GM19455 (cell line): ENCODE data around the gene VOPP1.

Source experiments
- ATAC-seq: cut with Tn5 transposase; IDR thresholded peaks from one replicate; pipeline ENCODE4 v1.9.1; 2021; ENCODE audit not compliant: unreplicated experiment

Gene VOPP1

DNA sequence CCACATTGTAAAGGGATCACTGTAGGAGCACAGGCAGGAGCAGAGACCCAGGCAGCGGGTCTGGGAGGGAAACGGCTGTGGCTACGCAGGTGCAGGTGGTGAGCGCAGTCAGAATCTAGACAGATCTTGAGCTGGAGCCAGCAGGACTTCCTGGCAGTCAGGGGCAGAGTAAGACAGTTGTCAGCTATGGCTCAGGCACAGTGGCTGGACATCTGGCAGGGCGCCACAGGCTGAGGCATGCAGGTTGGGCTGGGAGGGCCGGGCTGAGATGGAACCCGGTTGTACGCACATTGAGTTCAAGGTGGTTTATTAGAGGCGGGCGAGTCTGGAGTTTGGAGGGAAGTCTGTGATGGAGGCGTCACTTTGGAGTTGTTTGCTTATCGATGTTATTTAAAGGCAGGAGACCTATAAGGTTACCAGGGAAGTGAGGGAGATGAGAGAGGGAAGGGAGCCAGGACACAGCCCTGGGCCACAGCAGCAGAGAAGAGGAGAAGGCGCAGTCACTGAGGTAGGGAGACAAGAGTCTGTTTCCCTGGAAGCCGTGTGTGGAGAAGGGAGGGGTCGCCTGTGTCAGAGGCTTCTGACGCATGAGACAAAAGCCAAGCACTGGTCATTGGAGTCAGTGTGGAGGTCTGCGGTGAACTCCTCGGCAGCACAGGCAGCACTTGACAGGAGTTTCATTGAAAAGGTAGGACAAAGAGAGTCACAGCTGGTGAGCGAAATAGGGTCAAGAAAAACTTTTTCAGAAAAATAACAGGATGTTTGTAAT, 133.4 kb downstream of the VOPP1 start:
- ATAC-seq: no peak

DNA sequence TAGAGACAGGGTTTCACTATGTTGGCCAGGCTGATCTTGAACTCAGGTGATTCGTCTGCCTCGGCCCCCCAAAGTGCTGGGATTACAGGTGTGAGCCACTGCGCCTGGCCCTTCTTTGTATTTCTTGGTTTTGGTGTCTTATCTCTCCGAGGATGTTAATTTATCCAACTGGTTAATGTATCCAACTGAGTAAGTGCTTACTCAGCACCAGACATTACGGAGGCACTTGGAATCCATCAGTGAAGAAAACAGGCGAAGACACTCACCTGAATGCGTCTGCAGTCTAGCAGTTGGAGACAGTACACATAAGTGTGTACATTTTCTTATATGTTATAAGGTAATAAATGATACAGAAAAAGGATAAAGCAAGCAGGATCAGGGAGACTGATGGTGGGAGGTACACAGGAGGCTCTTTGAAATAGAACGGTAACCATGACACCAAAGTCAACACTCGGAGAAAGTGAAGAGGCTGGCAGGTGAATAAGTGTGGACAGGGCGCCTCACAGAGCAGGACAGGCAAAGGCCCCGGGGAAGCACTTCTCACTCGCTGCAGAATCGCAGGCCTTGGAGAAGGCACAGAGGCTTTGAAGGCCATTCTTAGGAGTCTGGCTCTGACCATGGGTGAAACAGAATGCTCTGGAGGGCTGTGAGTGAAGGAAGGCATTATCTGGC, 134.1 kb downstream of the VOPP1 start:
- no peak for ATAC-seq

DNA sequence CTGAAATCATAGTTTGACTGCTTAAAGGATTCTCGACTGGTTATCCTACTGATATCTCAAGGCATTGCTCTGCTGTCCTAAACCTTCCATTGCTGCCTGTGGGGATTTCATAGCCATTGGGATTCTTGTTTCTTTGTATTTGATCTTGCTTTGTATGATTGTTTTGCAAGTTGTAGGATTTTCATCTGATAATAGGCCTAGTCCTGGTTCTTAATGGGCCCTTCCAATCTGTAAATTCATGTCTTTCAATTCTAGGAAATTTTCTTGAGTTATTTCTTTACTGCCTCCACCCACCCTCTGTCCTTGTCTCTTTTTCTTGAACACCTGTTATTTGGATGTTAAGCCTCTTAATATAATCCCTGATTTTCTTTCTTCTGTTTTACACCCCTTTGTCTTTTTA, 134.9 kb downstream of the VOPP1 start:
- no peak for ATAC-seq

DNA sequence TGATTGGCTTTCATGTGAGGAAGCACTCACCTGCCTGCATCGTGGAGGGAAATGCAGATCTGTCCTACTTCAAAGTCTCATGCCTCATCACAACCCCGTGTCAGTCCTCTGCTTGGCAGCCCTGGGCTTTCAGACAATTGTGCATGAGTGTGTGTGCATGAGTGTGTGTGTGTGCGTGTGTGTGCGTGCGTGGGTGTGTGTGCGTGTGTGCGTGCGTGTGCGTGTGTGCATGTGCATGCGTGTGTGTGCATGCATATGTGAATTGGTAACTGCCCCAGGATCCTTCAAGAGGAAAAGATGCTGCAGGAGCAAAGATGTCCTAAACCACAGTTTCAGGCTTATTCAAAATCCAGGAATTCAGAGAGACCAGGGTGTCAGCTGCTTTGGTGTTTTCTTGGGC, 135.8 kb downstream of the VOPP1 start:
- ATAC-seq: no peak

DNA sequence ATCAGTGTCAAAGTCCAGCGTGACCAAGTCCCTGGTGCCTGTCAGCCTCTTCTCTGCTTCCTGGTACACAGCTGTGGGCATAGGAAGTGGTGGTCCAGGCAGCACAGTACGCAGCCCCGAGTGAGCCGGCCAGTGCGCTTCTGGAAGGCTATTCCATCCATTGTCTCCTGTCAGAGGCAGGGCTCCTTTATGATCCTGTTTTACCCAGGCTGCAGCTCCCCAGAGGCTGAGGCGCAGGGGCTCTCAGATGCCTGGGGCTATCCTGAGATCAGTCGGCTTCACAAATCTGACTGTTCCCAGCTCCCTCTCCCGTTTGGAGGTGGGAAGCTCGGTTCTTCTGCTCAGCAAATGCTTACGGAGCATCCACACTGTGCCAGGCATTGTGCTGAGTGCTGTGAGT, 136.8 kb downstream of the VOPP1 start:
- no peak for ATAC-seq

DNA sequence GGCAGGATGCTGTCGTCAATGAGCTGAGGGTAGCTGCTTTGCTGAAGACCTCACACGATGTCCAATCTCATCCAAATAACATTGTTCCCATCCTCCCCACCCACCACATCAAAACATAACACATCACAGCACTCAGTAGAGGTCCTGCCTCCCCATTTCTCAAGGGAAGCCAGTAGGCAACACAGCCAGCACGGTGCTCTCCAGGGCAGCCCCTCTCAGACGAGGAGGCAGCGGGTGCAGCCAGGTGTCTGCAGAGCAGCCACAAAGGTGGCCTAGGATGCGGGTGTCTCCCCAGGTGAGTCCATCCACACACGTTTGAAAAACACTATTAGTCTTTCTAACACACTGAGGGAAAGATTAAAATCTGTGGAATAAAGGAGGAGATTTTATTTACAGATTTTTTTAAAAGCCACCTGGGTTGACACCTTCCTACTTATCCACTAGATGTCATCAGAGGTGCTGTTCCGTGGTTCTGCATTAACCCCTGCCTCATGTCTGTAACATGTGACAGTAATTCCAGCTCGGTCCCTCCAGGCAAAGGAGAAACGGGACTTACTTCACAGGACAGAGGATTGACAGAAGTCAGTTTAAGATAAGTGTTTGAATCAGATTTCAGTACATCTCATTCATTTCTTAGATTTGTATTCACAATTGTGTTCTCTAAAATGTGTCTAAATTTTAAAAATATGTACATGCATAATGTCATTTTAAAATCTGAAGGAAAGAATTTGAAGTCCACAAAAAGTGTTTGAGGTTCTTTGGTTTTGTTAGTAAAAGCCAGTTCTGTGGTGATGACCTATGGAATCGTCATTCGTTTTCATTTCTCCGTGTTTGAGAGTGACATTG, 139.1 kb downstream of the VOPP1 start:
- ATAC-seq: peak; percentile 67

DNA sequence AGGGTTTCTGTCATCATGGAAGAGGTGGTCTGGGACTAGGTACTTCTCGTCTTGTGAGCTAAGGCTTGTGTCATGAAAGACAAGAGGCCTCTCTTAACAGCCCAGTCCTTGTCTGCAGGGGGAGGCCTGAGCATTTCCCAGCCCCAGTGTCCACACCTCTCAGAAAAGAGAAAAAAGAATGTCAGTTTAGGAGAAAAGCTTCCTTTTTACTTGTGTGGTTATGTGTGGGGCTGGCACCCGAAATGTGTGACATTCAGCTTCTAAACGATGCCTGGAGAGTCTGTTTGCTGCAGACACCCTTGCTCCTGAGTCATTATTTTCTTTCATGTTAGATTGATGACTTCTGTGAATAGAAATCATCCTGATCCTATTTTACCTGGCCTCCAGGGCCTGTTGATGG, 139.8 kb downstream of the VOPP1 start:
- no peak for ATAC-seq

DNA sequence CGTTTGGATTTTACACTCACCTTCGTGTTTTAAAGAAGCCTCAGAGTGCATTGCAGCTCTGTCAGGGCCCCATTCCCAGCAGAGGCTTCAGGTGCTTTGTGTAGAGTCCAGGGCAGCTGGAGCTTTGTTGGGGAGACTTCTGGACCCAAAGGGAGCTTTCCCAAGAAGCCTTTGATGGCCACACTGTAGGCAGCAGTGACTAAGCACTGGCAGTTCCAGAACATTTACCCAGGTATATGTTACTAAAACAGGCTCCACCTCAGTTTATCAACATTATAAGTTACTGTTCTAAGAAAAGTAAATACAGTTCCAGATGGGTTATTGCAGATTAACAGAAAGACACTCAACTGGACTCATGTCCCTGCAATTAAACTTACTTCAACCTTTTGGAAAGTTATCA, 140.4 kb downstream of the VOPP1 start:
- ATAC-seq: no peak

DNA sequence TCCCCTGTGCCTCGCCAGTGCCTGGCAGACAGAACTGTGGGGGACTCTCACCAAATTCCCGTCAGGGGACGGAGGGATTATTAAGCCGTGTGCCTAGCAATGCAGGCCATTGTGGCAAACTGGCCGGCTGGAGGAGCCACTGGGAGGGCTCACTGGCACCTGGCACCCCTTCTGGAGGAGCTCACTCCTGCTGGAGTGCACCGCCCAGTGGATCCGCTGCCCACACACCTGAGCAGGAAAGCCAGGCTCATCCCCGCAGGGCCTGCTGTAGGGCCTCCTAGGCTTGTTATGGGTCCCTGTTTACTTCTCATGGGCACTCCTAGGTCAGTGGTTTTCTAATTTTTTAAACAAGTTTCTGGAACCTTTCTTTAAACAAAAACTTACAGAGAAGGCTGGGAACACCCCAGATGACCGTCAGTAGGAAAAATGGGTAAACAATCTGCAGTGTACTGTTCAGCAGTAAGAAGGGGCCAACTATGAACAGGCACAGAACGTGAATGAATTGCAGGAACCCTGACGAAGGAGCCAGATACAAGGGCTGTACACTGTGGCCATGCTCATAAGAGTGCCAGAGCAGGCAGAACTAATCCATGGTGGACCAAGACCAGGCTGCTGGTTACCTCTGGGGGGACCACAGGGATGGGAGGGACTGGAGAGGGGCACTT, 142.3 kb downstream of the VOPP1 start:
- ATAC-seq: no peak

DNA sequence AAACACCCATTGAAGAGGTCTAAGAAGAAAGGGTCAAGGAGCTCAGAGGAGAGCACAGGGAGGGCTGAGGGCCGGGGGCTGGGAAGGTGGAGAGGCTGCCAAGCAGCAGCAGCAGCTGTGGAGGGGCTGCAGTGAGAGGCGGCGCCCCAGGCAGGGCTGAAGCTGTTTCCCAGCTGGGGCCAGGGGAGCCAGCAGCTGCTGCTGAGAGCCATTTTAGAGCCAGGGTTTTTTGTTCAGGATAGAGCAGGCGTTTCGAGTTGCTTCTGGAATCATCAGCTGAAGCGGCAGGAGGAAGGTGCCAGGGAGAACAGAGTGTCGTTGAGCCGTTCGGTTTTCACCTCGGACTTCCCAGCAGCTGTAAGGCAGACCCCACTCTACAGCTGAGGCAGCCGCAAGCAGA, 144.5 kb downstream of the VOPP1 start:
- no peak for ATAC-seq

DNA sequence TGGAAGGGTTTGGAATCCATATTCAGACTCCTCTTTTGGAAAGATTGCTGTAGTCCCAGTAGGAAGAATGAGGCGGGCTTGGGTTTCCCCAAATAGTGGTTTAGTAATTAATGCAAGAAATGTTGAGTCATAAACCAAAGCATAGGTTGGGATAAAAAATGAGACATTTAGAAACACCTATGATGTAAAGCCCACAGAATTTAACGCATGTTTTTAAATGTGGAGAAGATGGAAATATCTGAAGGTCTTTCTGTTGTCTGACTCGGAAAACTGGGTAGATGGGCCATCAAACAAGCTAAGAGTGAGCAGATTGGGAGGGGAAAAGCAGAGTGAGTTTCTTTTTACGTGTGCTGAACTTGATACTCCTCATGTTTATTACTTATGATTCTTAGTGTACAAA, 145.0 kb downstream of the VOPP1 start:
- no peak for ATAC-seq

DNA sequence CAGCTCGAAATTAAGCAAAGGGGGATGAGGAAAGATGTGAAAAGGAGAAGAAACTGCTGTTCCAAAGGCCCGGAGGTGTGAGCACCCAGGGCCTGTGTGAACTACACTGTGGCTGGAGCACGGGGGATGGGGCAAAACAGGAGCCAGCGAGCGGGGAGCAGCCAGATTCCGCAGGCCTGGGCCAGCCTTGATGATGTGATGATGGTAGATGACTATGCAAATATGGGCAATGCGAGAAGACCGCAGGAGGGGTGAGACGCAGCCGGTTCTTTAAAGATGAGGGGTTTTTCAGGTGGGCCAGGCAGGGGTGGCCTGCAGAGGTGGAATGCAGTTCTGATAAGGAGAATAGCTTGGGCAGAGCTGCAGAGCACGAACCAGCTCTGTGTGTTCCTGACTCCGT, 145.6 kb downstream of the VOPP1 start:
- no peak for ATAC-seq

DNA sequence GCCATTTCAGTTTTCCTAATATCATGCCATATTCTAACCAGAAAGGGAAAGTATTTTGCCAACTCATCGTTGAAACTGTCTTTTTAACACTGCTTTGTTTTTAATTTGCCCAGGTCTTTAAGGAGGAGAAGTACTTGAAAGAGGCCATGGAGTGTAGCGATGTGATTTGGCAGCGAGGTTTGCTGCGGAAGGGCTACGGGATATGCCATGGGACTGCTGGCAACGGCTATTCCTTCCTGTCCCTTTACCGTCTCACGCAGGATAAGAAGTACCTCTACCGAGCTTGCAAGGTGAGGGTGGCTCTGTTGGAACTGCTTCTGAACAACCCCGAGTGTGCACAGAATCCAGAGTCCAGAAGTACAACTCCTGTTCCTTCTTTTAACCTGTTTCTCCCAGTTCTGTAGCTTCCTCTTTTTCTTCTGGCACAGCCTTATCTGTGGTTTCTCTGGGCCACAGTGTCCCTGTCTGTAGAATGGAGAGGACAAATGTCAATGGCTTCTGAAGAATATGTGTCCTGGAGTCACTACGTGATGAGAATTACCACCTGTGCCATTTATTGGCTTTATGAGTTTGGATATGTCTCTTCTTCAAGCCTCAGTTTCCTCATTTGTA, 147.1 kb downstream of the VOPP1 start:
- no peak for ATAC-seq

DNA sequence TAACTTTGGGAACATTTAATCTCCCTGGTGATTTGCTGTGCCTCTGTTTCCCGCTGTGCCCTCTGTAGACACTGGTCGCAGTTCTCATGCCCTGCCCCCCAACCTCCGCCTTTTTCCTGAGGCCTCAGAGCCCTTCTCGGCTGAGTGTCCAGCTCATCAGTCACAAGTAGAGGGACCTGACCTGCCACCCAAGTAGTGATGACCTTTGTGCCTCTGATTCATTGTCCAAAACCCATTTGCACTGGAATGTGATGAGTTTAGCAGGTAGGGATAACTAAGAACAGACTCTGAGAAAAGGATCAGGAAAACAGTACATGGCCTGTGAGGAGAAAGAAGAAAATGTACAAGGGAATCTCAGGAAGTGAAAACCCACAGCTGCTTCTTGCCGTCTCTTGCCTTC, 148.4 kb downstream of the VOPP1 start:
- no peak for ATAC-seq

DNA sequence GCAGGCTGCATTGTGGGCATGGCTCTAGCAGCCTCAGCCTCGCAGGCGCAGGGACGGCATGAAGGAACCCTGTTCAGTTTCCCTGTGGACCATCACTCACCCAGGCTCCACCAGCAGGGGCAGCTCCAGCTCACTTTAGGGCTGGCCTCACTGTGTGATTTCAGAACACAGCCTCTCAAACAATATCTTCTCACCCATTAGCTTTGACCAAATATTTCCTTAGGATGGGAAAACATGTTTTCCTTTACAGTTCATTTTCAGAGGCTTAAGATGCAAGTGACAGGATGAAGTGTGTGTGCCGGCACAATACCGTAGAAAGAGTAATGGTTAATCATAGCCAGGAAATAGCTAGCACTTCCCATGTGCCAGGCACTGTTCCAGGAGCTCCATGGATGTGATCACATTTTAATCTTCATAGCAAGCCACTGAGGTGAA, 149.0 kb downstream of the VOPP1 start:
- no peak for ATAC-seq
